Vagina (tissue), 2 donors: ENCODE results near the gene TSHR.

ENCODE experiments used
- CTCF ChIP-seq, 3 experiments: fragments of 450-650 bp in 2 of 3; fragments of 200-600 bp in 1 of 3; sonication (generic) in 1 of 3; IDR thresholded peaks; one replicate each; pipeline ENCODE4 v1.5.1; 2017 to 2019; ENCODE audit warnings: antibody characterized with exemption in 3 of 3, mild to moderate bottlenecking in 2 of 3, moderate library complexity in 2 of 3
- POLR2A ChIP-seq, 2 donors: fragments of 450-650 bp; IDR thresholded peaks; one replicate each; pipeline ENCODE4 v1.6.1; 2017; ENCODE audit warnings: antibody characterized with exemption in 2 of 2, mild to moderate bottlenecking in 2 of 2, moderate library complexity in 2 of 2

- TF ChIP-seq CTCF (IDR thresholded peaks at IDR 0.05) (no peak), POLR2A (IDR thresholded peaks at IDR 0.05) (no peak)
Measured at GRCh38 chr14:81172881-81173280, 217.5 kb downstream of the TSHR start.
